Aorta (tissue), 5 donors: ENCODE results near the gene GRIK4. TPM values are rescaled to one million over a fixed set of nuclear protein-coding genes. Genes with fewer than 3 reads are reported as not detected.
"Not testable (repeated sequence)": the region's sequence is repeated elsewhere in the genome, so short reads cannot be mapped to it uniquely, and the experiment has no call there.

Source experiments
- ATAC-seq: fragments of 200-7000 bp; cut with Tn5 transposase; one replicate; pipeline ENCODE4 v1.9.1; 2022; ENCODE audit warnings: moderate library complexity; ENCODE audit not compliant: low FRiP score
- DNase-seq, 2 donors: peaks; one replicate each; pipeline ENCODE4 v3.0.0-alpha.2; 2020
- H3K27ac ChIP-seq, 2 donors: one replicate each; pipeline ENCODE4 v1.5.1; 2013; ENCODE audit warnings: low read length in 2 of 2, mild to moderate bottlenecking in 2 of 2, moderate library complexity in 2 of 2, control low read depth in 1 of 2, inconsistent platforms in 1 of 2, low read depth in 1 of 2
- H3K27me3 ChIP-seq, 2 donors: one replicate each; pipeline ENCODE4 v1.6.1; 2013; ENCODE audit warnings: control low read depth in 1 of 2, low read length in 1 of 2, mild to moderate bottlenecking in 1 of 2, moderate library complexity in 1 of 2; ENCODE audit not compliant: insufficient read depth in 2 of 2, control insufficient read depth in 1 of 2
- H3K36me3 ChIP-seq, 2 donors: one replicate each; pipeline ENCODE4 v1.6.1; 2013; ENCODE audit warnings: control low read depth in 1 of 2, low read length in 1 of 2, mild to moderate bottlenecking in 1 of 2; ENCODE audit not compliant: insufficient read depth in 2 of 2, control insufficient read depth in 1 of 2
- H3K4me1 ChIP-seq, 2 donors: one replicate each; pipeline ENCODE4 v1.6.1; 2013; ENCODE audit warnings: low read length in 2 of 2, control low read depth in 1 of 2, mild to moderate bottlenecking in 1 of 2, moderate library complexity in 1 of 2; ENCODE audit not compliant: insufficient read depth in 2 of 2, control insufficient read depth in 1 of 2
- H3K4me3 ChIP-seq, 2 donors: one replicate each; pipeline ENCODE4 v1.5.1; 2013; ENCODE audit warnings: low read length in 2 of 2, control low read depth in 1 of 2, mild to moderate bottlenecking in 1 of 2
- H3K9me3 ChIP-seq: one replicate; pipeline ENCODE4 v1.6.1; 2013; ENCODE audit warnings: mild to moderate bottlenecking, low read length; ENCODE audit not compliant: control insufficient read depth
- WGBS, 2 donors: extraction: QIAGEN DNeasy Blood & Tissue Kit; methylation state at CpG; one replicate each; pipeline ENCODE4 v1.1.7; 2013; 5-methylcytosine and 5-hydroxymethylcytosine counted together
- intact Hi-C, 2 donors: fragments of 100-400 bp; cut with DNase I; formaldehyde crosslinking; loops; one replicate each; pipeline versions ENCODE4 v1.14.2 to v1.15.0; 2022
- polyA plus RNA-seq, 2 donors: library from polyadenylated mRNA; stranded (reverse); fragments of 200-250 nt; gene quantifications; one replicate each; pipeline ENCODE4 v1.2.3, GENCODE V29; 2013
- total RNA-seq, 2 donors: library from RNA; stranded (reverse); fragmentation: NEBNext Ultra II Directional; extraction: Animal tissue kit (Norgen Biotek cat#: 25700); gene quantifications; one replicate each; pipeline ENCODE4 v1.2.1, GENCODE V29; 2021
- donor health status: healthy with polysubstance abuse.
- donor health status: Bipolar disorder and iron deficiency.
- donor health status: DM: no; HTN: no; CAD: no.
- donor health status: DM: no; HTN: no; CAD: no.
- donor health status: DM: yes; HTN: yes; CAD: no.

The GRIK4 gene
- total and polyA plus RNA-seq, 4 donors: not detected

DNA sequence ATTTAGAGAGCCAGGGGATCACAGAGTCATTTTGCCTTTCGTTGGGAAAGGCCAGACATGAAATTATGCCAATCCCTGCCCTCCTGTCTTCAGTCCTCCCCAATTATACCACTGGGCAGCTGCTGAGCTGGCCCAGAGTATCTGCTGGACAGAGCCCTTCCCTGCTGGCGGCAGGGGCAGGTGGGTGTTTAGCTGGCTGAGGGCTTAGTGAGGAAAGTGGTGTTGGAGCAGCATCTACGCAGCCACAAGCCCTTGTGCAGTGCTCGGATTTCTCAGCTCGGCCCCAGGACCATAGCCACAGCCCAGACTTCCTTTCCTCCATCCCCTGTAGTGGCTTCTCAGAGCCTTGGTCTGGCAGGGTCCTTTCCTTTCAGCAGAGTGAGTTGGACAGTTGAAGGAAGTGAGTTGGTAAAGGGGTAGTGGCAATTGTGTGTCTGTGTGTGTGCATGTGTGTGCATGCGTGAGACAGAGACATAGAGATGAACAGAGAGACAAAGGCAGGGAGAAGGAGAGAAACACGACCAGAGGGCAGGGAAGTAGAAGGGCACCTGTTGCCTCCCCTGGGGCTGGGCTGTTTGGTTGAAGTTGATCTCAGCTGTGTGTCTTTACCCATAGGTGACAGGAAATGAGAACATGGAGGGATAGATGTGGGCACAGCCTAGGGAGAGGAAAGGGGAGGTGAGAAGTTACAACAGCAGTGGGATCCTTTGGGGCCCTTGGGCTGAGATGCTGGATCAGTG, 66.2 kb downstream of the GRIK4 start:
- ATAC-seq (no peak), DNase-seq (peak in 1 of 2 donors; percentile 21)
- Histone ChIP-seq H3K4me1 (no peaks in the 10 kb centered on the region), H3K27me3 (no peaks in the 10 kb centered on the region), H3K4me3 (no peak overlapping the region), H3K36me3 (no peaks in the 10 kb centered on the region), H3K27ac (no peak overlapping the region), H3K9me3 (no peaks in the 10 kb centered on the region)
- intact Hi-C loops: no loop called here
- 51 to 59% methylated on average over 7 of the region's 7 CpGs for WGBS, 2 donors

DNA sequence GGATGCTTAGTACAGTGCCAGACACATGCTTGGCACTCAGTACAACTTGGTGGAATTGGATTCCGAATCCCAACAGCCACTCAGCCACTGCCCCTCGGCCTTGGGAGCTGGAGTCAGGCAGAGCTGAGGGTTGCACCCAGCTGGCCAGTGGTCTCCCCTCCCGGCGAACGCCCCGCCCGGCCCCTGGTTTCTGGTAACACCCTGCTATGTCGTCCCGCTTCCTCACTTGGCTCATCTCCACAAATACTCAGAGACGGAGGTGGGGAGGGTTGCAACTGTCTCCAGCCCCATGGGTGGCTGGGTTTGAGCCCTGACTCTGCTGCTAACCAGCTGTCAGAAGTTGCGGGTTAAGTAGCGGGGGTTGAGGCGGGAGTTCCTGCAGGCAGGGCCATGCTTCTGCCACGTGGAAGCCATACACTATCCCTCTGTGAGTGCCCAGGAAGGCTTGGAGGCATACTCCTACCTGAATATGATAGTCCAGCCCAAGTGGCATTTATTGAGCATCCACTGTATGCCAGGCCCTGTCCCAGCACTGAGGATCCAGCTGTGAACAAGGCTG, 67.1 kb downstream of the GRIK4 start:
- ATAC-seq: peak; percentile 13
- peak in 1 of 2 donors; percentile 71 for DNase-seq

DNA sequence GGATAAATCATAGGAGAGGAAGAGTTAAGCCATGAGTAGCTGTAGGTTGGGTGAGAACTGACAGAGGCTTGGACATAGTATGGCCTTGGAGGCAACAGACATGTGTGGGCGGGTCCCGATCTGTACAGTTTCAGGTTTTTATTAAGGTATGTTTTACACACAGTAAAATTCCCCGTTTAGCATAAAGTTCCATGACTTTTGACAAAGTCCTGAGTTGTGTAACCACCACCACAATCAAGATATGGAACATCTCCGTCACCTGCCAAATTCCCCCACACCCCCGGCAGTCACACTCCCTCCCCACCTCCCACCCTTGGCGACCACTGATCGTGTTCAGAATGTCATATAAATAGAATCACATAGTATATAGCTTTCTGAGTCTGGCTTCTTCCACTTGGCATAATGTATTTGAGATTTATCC, 68.1 kb downstream of the GRIK4 start:
- intact Hi-C loops: no loop called here
- no peak for ATAC-seq
- Histone ChIP-seq H3K4me1 (no peaks in the 10 kb centered on the region), H3K27me3 (no peaks in the 10 kb centered on the region), H3K9me3 (no peaks in the 10 kb centered on the region), H3K27ac (no peak overlapping the region), H3K36me3 (no peaks in the 10 kb centered on the region), H3K4me3 (no peak overlapping the region)
- 24 to 32% methylated on average over 7 of the region's 7 CpGs for WGBS, 2 donors
- DNase-seq: peak in 1 of 2 donors; percentile 13

More for the DNA sequence above, 67.1 kb downstream of the GRIK4 start:
- WGBS, 2 donors: 76 to 78% methylated on average over 14 of the region's 14 CpGs
- Histone ChIP-seq H3K27me3 (no peaks in the 10 kb centered on the region), H3K27ac (no peak overlapping the region), H3K4me1 (no peaks in the 10 kb centered on the region), H3K36me3 (no peaks in the 10 kb centered on the region), H3K9me3 (no peaks in the 10 kb centered on the region), H3K4me3 (no peak overlapping the region)
- intact Hi-C loops: no loop called here

DNA sequence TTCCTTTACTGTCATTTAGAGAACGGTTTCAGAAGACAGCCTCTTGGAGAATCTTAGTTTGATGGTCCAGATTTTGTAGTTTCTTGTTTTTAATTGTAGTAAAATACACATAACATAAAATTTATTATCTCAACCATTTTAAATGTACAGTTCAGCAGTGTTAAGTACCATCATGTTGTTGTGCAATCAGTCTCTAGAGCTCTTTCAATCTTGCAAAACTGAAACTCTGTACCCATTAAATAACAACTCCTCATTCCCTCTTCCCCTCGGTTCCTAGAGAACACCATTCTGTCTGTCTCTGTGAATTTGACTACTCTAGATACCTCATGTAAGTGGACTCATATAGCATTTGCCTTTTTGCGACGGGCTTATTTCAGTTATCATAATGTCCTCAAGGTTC, 69.8 kb downstream of the GRIK4 start:
- H3K27ac ChIP-seq: no peak overlapping the region
- no peak overlapping the region for H3K4me3 ChIP-seq
- ATAC-seq (no peak), DNase-seq (no peak)
- no peaks in the 10 kb centered on the region for H3K36me3 ChIP-seq
- 65 to 67% methylated on average over 4 of the region's 4 CpGs for whole genome bisulfite sequencing, 2 donors
- no peaks in the 10 kb centered on the region for H3K27me3 ChIP-seq
- intact Hi-C loops: no loop called here
- H3K9me3 ChIP-seq: no peaks in the 10 kb centered on the region
- H3K4me1 ChIP-seq: no peaks in the 10 kb centered on the region

DNA sequence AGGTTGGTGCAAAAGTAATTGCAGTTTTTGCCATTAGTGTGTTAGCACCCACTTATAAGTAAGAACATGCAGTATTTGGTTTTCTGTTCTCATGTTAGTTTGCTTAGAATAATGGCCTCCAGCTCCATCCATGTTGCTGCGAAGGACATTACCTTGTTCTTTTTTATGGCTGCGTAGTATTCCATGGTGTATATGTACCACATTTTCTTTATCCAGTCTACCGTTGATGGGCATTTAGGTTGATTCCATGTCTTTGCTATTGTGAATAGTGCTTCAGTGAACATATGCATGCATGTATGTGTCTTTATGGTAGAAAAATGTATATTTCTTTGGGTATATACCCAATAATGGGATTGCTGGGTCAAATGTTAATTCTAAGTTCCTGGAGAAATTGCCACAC, 71.0 kb downstream of the GRIK4 start:
- H3K4me3 ChIP-seq, H3K27ac ChIP-seq, H3K36me3 ChIP-seq, DNase-seq, H3K27me3 ChIP-seq, H3K4me1 ChIP-seq, ATAC-seq, intact Hi-C loops, H3K9me3 ChIP-seq: not testable (repeated sequence)
- WGBS, 2 donors: 95 to 97% methylated on average over 3 of the region's 3 CpGs

DNA sequence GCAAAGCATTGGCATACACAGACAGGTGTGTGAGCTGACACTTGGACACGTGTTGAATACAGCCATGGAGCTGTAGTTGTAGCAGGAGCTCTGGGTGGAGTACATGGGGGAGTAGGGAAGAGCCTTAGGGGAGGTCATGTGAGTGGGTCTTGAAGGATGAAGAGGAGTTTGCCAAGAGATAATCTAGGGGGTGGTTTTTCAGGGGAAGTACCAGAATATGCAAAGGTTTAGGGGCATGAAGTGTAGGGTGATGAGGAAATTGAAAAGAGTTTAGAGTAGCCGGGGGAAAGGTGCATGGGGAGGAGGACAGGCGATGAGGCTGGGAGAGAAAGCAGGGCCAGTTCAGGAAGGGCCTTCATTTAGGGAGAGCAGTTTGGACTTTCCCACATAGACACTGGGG, 74.5 kb downstream of the GRIK4 start:
- no peaks in the 10 kb centered on the region for H3K9me3 ChIP-seq
- ATAC-seq: no peak
- no peaks in the 10 kb centered on the region for H3K4me1 ChIP-seq
- no peak overlapping the region for H3K4me3 ChIP-seq
- peak in 1 of 2 donors; percentile 10 for DNase-seq
- intact Hi-C loops: no loop called here
- 63 to 64% methylated on average over 3 of the region's 3 CpGs for WGBS, 2 donors
- no peak overlapping the region for H3K27ac ChIP-seq
- no peaks in the 10 kb centered on the region for H3K36me3 ChIP-seq
- no peaks in the 10 kb centered on the region for H3K27me3 ChIP-seq

DNA sequence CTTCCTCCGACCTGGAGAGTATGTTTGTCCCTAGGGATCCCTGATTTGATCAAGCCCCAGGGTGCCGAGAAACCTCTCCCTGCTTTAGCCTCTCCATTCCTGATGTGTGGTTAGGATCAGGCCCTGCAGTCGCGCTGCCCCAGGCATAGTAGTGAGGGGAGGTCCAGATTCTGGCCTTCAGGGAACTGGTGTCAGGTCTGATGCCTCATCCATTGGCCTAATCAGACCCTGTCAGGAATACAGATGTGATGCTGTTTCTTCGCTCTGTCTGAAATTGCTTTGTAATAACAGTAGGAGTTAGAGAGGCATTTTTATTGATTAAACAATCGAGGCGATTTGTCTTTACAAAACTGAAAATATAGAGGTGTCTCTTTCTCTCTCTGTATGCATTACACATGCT, 75.2 kb downstream of the GRIK4 start:
- DNase-seq: peak in 1 of 2 donors; percentile 38
- H3K27me3 ChIP-seq: no peaks in the 10 kb centered on the region
- ATAC-seq: no peak
- no peak overlapping the region for H3K27ac ChIP-seq
- H3K4me3 ChIP-seq: no peak overlapping the region
- no peaks in the 10 kb centered on the region for H3K4me1 ChIP-seq
- H3K36me3 ChIP-seq: no peaks in the 10 kb centered on the region
- intact Hi-C loops: no loop called here
- WGBS, 2 donors: 86 to 88% methylated on average over 7 of the region's 7 CpGs
- H3K9me3 ChIP-seq: no peaks in the 10 kb centered on the region

DNA sequence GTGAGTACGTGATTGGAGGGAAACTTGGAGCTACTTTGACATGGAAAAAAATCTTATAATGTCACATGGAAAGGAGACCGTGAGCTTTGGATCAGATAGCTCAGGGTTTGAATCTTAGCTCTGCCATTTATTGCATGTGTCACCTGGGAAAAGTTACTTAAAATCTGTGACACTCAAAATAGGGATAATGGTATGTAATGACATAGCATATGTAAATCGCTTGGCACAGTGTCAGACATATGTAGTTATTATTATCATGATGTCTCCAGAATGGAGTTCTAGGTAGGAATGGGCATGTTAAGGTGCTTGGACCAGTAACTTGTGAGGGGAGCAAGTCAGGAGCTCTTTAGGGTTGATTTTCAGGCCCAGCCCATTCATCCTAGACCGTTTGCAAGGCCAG, 75.8 kb downstream of the GRIK4 start:
- intact Hi-C loops: no loop called here
- no peaks in the 10 kb centered on the region for H3K9me3 ChIP-seq
- no peak for ATAC-seq
- DNase-seq: no peak
- no peaks in the 10 kb centered on the region for H3K4me1 ChIP-seq
- no peaks in the 10 kb centered on the region for H3K27me3 ChIP-seq
- H3K4me3 ChIP-seq: no peak overlapping the region
- 88 to 95% methylated on average over 4 of the region's 4 CpGs for WGBS, 2 donors
- no peak overlapping the region for H3K27ac ChIP-seq
- no peaks in the 10 kb centered on the region for H3K36me3 ChIP-seq

DNA sequence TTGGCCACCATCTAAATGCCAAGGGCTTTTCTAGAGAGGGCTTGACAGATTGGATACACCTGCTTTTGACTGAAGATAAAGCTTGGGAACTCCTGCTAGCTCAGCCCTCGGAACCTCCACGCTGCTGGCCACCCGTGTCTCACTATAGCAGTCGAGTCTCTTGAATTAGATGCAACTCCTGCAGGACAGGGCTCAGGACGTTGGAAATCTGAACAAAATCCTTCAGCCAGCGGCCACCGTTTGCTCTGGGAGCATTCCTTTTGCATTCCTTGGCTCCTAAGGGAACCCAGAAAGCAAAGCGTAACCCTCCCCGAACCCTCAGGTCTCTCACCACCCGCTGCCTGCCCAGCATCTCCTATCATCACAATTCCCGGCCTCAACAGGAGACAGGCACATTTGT, 77.8 kb downstream of the GRIK4 start:
- Histone ChIP-seq H3K4me1 (no peaks in the 10 kb centered on the region), H3K36me3 (no peaks in the 10 kb centered on the region), H3K27me3 (no peaks in the 10 kb centered on the region), H3K4me3 (no peak overlapping the region), H3K27ac (no peak overlapping the region), H3K9me3 (no peaks in the 10 kb centered on the region)
- intact Hi-C loops: no loop called here
- 68 to 72% methylated on average over 11 of the region's 11 CpGs for WGBS, 2 donors
- ATAC-seq: no peak
- DNase-seq: peak in 1 of 2 donors; percentile 57
